Nucleus accumbens (tissue), 56 donors: Measurements from ENCODE around the gene RMC1.

Source experiments
- DNase-seq, 56 donors: peaks; one replicate each; lab custom pipeline; 2025; lab: John Stamatoyannopoulos, UW

Gene RMC1

DNA sequence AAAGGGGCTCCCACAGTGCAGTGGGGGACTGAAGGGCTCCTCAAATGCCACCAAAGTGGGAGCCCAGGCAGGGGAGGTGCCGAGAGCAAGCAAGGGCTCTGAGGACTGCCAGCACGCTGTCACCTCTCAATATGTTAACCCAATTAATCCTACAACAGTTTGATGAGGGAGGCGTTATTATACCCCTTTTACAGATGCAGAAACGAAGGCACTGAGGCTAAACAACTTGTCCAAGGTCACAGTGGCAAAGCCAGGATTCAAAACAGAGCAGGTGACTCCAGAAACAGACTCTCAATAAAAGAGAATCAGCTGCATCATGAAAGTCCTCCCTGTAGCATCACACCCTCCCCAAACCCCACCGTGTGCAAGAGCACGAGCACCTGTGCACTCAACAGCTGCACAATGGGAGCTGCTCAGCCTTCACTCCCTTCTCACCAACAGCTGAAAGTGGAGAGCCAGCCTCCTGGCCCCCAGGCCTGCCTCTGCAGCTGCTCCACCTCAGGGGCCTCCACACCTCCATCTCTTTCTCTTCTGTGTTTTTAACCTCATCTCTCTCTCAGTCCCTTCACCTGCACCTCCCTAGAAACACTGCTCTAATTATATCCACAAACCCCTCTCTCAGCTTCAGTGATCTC, 74.9 kb downstream of the RMC1 start:
- no peak for DNase-seq

GRCh38 chr18:23578891-23579653, 75.8 kb downstream of the RMC1 start:
- DNase-seq, result no peak

GRCh38 chr18:23580677-23581367, 77.5 kb downstream of the RMC1 start:
- no peak for DNase-seq
